NK-92 treated with Interleukin-12 subunit alpha and Interleukin-12 subunit beta, amount 100 ng/mL, for 24 hours (cell line): Measurements from ENCODE around the gene GRIN2D.

Source experiments
- DNase-seq: peaks from one replicate; lab custom pipeline; 2025; lab: John Stamatoyannopoulos, UW

Gene GRIN2D

DNA sequence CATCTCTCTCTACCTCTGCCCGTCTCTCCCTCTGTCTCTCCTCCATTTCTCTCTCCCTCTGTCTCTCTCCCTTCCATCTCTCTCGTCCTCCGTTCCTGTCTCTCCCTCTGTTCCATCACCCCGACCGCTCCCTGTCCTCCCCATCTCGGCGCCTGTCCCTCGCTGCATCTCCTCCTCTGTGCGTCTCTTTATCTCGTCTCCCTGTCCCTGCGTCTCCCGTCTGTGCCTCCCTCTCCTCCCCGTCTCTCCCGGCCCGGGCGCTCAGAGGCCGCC is 4.6 kb downstream of the GRIN2D start:
- DNase-seq = no peak

DNA sequence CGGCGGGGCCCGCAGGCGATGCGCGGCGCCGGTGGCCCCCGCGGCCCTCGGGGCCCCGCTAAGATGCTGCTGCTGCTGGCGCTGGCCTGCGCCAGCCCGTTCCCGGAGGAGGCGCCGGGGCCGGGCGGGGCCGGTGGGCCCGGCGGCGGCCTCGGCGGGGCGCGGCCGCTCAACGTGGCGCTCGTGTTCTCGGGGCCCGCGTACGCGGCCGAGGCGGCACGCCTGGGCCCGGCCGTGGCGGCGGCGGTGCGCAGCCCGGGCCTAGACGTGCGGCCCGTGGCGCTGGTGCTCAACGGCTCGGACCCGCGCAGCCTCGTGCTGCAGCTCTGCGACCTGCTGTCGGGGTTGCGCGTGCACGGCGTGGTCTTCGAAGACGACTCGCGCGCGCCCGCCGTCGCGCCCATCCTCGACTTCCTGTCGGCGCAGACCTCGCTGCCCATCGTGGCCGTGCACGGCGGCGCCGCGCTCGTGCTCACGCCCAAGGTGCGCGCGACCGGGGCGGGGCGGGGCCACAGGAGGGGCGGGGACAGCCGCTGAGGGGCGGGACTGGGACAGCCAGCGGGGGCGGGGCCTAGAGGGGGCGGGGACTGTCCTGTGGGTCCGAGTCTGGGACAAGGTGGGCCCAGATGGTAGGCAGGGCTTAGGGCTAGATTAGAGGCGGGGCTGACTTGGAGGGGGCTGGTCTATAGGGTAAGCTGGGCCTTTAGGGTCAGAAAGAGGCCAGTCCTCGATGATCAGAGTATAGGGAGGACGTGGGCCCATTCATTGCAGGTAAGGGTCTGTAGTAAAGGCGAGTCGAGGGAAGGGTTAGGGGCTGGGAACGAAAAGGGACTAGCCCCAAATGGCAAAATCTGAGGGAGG is 5.1 kb downstream of the GRIN2D start:
- peak; percentile 77 for DNase-seq

DNA sequence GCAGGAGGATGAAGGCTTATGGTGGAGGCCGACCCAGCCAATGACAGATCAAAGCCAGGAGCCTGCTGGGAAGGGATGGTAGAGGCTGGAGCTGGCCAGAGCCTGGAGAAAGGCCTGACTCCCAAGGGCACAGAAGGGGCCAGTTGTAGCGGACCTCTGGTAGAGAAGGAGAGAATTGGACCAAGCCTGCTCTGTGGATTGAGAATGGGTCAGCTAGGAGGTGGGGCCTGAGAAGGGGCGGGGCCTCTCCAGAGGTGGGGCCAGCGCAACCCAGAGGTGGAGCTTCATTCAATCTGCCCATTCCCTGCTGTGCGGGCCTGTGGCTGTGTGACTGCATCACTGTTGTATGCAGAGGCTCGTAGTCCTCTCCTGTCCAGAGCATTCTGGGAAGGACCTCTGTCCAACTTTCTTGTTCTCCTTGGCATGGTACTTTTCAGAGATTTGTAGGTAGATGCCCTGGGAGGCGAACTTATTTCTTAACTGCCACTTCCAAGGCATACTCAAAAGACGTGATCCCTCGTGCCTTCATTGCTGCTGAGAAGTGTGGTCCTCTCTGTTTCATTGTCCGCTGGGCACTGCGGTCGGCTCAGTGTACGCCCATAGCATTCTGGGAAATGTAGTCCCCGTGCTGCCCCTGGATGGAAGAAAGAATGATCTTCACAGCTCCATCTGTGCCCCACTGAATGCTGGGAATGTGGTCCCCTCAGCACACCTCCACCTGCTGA is 6.7 kb downstream of the GRIN2D start:
- DNase-seq = no peak

DNA sequence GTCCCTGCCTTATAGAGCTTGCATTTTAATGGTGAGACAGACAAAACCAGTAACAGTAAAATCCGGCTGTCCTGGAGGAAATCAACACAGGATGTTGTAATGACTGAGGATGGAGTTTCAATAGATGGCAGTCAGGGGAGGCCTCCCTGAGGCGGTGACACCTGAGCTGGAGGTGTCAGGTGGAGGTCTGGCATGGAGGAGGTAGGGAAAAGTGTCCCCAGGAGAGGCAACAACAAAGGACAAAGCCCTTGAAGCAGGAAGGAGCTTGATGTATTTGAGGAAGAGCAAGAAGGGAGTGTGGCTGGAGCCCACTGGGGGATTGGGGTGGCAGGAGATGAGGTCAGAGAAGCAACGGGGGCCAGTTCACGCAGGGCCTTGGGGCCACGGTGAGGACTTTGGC is 7.8 kb downstream of the GRIN2D start:
- no peak for DNase-seq

DNA sequence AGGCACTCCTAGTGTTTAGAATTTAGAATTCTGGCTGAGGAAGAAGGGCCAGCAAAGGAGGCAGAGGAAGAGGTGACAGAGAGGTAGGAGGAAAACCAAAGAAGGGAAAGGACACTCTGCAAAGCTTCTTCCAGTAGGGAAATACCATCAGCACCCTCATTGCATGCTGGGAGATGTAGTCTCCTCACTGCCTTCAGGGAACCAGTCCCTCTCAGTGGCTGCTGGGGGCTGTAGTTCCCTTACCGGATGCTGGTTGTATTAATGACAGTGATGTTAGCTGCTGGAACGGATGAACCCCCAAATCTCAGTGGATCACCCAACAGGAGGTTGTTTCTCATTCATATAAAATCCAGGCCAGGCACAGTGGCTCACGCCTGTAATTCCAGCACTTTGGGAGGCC is 10.1 kb downstream of the GRIN2D start:
- peak; percentile 29 for DNase-seq

DNA sequence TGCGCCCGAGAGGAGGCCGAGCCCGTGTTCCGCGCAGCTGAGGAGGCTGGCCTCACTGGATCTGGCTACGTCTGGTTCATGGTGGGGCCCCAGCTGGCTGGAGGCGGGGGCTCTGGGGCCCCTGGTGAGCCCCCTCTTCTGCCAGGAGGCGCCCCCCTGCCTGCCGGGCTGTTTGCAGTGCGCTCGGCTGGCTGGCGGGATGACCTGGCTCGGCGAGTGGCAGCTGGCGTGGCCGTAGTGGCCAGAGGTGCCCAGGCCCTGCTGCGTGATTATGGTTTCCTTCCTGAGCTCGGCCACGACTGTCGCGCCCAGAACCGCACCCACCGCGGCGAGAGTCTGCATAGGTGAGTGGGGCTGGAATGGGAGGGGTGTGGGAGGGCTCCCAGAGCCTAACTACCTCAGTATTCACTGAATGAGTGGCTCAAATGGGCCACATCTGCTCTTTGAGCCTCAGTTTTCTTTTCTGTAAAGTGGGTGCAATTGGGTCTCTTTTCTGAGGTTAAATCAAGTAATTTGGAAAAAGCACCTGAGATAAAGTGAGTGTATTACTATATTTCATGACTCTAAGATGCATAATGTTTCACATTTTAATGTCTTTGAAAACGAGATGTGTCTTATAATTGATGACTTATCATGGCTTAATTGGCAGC is 11.7 kb downstream of the GRIN2D start:
- DNase-seq = no peak

DNA sequence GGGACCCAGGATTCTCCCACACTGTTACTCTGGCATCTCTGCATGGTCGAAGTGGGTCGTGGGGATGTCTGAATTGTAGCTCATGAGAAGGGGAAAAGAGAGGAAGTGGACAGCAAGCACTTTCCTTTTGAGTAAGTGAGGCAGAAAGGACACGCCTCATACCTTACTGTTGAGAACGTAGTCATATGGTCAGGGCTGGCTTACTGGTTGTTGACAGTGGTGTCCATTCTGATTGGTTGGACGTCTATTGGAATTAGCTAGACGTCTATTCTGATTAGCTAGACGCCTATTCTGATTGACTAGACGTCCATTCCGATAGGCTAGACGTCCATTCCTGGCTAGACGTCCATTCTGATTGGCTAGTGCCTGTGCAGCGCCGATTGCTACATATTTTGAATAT is 12.4 kb downstream of the GRIN2D start:
- no peak for DNase-seq

DNA sequence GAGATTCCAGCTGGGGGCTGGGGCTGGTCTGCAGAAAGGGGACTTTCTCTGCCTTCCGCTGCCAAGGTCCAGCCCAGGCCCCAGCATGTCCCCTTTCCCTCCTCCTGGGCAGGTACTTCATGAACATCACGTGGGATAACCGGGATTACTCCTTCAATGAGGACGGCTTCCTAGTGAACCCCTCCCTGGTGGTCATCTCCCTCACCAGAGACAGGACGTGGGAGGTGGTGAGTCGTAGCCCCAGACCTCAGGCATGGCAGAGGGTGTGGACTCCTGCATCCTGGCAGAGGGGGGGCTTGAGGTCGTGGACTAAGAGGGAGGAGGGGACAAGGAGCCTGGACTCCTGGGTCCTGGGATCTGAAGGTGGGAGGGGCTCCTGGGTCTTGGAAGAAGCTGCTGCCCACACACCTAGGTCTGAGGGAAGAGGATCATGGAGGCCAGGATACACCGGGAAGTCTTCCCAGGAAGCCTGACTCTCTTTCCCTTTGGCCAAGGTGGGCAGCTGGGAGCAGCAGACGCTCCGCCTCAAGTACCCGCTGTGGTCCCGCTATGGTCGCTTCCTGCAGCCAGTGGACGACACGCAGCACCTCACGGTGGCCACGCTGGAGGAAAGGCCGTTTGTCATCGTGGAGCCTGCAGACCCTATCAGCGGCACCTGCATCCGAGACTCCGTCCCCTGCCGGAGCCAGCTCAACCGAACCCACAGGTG is 20.6 kb downstream of the GRIN2D start:
- no peak for DNase-seq

DNA sequence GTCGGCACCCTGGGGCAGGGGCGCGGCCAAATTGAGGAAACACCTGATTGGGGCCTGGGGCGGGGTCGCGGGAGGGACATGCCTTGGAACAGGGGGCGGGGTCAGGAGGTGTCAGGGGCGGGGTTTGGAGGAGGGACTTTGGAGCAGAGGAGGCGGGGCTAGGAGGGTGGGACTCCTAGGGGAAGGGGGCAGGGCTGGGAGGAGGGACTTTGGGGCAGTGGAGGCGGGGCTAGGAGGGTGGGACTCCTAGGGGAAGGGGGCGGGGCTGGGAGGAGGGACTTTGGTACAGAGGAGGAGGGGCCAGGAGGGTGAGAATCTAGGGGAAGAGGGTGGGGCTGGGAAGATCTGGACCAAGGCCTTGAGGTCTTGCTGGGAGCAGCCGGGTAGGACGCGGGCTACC is 21.9 kb downstream of the GRIN2D start:
- DNase-seq = peak; percentile 59

DNA sequence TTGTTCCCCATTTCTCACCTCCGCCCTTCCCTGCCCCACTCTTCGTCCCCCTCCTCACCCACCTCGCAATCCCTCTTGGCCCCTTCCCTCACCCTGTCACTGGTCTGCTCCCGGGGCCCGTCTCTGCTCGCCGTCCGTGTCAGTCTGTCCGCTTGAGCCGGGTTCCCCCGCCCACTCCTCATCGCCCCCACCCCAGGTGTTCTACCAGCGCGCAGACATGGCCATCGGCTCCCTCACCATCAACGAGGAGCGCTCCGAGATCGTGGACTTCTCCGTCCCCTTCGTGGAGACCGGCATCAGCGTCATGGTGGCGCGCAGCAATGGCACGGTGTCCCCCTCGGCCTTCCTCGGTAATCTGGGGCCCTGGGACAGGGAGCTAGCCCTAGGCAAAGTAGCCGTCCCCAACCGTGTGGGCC is 22.3 kb downstream of the GRIN2D start:
- no peak for DNase-seq

DNA sequence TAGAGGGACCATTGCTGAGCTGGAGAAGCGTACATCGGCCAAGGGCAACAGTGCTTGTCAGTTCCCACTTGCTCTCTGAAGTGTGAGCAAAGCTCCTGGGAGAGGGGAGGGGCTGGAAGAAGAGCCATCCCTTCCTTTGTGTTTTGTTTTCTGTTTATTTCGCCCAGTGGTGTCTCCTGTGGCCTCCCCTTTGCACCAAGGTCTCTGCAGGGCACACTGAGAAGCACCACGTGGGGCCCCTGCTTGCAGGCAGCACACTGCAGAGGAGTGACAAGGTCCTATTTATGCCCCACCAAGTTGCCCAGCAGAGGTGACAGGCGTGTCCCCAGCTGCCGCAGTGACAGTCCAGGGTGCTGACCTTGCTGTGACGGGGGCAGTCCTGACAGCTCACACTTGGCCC is 24.0 kb downstream of the GRIN2D start:
- no peak for DNase-seq

DNA sequence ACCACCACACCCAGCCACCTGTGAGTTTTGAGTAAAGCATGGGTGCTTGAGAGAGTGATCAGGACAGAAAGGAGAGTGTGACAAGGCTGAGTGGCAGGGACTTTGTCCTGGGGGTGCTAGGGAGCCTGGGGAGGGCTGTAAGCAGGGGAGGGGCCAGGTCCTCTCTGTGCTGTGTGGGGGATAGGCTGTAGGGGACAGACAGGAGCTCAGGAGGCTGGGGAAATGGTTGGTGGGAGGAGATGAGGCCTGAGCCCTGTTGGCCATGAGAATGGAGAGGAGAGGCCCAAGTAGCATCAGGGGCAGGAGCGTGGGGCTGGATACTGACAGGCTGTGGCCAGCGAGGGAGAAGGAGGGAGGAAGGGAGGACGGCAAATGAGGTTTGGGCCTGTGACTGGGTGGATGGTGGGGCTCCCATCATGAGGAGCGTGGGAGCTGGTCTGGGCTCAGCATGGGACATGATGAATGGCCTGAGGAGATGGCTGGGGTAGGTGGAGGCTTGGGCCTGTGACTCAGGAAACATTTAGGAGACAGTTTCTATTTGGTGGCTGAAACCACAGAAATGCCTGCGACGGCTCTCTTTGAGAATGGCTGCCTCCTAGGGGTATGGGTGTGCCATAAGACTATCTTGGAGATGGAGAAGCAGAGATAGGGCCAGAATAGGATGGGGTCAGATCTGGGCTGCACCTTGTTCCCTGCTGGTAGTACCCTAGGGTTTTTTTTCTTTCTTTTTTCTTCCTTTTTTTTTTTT is 25.0 kb downstream of the GRIN2D start:
- DNase-seq = no peak

DNA sequence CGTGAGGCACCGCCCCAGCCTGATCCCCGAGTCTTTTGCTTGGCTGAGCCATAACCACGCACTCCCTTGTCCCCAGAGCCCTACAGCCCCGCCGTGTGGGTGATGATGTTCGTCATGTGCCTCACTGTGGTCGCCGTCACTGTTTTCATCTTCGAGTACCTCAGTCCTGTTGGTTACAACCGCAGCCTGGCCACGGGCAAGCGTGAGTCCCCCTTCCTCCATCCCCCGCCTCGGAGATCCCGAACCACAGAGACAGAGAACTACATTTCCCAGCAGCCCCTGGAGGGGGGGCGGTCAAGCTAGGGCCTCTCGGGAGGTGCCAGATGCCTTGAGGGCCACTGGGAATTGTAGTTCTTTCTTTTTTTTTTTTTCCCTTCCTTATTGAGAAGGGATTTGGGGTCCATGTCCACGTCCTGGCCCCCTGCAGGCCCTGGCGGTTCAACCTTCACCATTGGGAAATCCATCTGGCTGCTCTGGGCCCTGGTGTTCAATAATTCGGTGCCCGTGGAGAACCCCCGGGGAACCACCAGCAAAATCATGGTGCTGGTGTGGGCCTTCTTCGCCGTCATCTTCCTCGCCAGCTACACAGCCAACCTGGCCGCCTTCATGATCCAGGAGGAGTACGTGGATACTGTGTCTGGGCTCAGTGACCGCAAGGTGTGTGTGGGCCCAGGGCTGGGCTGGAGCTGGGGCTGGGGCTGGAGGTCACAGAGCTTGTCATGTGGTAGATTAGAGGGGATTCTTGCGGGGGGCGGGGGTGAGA is 25.9 kb downstream of the GRIN2D start:
- peak; percentile 71 for DNase-seq

DNA sequence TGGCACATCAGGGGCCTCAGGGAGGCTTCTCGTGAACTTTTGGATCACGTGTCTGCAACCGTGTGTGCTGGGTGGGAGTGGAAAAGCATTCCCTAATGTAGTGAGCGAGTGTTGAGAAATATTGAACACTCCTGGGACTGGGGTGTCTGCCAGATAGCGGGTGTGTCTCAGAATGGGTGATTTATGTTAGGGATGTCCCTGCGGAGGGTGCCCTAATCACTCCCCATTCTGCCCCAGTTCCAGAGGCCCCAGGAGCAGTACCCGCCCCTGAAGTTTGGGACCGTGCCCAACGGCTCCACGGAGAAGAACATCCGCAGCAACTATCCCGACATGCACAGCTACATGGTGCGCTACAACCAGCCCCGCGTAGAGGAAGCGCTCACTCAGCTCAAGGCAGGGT is 28.1 kb downstream of the GRIN2D start:
- no peak for DNase-seq

DNA sequence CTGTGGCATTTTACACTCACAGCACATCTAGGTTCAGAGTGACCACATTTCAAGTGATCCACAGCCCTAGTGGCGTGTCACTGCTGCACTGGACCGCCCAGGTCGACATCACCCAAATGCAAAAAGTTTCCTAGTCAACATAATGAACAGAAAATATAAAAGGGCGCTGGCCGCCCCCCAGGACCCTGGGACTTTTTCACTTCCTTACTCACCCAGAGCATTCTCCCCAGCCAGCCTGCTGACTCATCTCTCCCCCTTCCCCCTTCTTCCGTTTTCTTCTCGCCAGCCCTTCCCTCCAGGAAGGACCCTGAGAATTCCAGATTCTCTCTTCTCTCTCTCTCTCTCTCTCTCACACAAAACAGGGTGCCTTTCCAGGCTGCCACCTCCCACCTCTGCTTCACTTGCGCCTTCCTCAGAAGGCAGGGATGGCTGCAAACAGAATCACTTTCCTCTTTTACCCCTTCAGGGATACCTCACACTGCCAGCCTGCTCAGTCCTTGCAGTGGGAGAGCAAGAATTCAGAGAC is 31.3 kb downstream of the GRIN2D start:
- DNase-seq = no peak

DNA sequence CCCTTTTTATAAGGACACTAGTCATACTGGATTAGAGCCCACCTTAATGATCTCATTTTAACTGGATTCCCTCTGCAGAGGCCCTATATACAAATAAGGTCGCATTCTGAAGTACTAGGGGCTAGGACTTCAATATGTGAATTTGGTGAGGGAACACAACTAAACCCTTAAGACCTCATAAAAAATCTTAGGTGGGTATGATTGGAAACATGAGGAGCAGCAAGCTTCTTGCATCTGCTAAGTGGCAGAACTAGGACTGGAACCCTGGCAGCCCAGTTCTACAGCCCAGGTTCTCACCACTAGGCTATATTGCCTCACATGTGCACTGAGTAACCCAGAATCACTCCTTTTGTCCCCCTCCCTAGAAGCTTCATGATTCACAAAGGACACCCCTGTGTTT is 35.2 kb downstream of the GRIN2D start:
- DNase-seq = no peak

DNA sequence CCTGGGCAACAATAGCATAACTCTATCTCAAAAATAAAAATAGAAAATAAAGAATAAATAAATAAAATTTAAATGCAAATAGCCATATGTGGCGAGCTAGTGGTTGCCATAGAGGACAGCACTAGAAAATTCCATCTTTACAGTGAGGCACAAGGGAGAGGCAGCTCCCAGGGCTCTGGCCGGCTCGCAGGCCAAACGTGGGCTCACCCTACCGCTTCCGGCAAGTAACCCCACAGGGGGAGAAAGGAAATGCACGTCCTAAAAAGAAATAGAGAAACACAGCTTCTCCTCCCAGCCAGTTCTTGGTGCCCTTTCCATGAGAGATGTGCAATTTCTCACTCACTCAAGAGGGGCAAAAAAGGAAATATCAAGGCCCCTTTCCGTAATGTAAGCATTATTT is 39.9 kb downstream of the GRIN2D start:
- DNase-seq = no peak

DNA sequence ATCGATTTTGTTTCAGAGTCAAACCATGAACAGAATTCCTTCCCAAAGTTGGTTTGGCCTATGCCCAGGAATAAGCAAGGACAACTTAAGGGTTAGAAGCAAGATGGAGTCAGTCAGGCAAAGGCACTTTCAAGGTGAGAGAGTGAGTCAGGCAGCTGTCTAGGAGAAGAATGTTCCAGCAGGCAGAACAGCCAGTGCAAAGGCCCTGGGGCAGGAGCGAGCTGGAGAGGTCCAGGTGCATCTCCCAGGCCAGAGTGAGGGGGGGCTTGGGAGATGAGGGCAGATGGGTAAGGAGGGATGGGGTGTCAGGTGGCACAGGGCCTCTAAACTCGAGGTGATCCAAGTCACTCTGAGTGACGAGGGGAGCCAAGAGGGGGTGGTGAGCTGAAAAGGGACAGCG is 43.1 kb downstream of the GRIN2D start:
- DNase-seq = no peak

DNA sequence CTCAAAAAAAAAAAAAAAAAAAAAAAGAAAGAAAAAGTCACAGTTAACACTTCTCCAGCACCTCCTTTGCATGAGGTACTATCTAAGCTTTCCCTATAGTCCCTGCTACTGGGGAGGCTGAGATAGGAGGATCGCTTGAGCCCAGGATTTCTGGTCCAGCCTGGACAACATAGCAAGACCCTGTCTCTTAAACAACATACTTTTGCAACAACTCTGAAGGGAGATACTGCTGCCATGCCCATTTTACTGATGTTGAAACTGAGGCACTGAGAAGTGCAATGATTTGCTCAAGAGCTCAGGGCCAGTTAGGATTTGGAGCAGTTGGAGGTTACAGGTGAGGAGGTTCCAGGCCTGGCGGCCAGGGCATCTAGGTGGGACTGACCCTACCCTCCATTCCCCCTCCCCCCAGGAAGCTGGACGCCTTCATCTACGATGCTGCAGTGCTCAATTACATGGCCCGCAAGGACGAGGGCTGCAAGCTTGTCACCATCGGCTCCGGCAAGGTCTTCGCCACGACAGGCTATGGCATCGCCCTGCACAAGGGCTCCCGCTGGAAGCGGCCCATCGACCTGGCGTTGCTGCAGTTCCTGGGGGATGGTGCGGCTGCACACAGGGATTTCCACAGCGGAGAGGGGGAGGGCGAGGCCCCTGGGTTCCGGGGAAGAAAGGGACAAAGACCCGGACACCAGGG is 48.0 kb downstream of the GRIN2D start:
- no peak for DNase-seq
